Measurements from ENCODE around the gene SLC7A11. TPM values are rescaled to one million over a fixed set of nuclear protein-coding genes. Genes with fewer than 3 reads are reported as not detected.

SLC7A11 gene
- total RNA-seq, 1 experiment from 2014 or later: 40.6 TPM

DNA sequence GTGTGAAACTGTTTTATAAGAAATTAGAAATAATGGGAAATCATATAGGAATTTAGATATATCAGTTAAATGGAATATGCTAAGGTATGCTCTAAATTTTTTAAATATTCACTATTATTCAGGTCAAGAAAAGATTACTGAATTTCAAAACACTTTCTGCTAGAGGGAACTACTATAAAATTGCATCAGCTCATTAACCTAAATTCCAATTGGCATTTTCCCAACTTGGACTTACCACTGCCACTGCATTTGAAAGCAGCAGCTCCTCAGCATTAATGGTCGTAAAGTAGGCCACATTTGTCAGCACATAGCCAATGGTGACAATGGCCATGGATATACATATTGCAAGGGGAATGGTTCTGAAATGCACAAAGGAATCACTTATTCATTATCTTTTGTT, 57.3 kb downstream of the SLC7A11 start:
- Histone ChIP-seq H3K4me3 (ENCODE audit: low read depth, low read length, poor library complexity, severe bottlenecking) (no peak overlapping the region), H3K27ac (ENCODE audit: low read depth, low read length, poor library complexity, severe bottlenecking) (no peak overlapping the region), H3K9me3 (ENCODE audit: low read depth, low read length, poor library complexity, severe bottlenecking) (no peaks in the 10 kb centered on the region), H3K4me1 (ENCODE audit: insufficient read depth, low read length, poor library complexity, severe bottlenecking) (peaks cover 31% of the 10 kb centered on the region), H3K27me3 (replicated peaks; ENCODE audit: insufficient read depth, low read depth, low read length, poor library complexity) (no peaks in the 10 kb centered on the region), H3K36me3 (ENCODE audit: insufficient read depth, low read length, poor library complexity, severe bottlenecking) (peaks cover 28% of the 10 kb centered on the region)
- TF ChIP-seq EZH2 (IDR thresholded peaks at IDR 0.05; ENCODE audit: borderline replicate concordance, low read depth, low read length, poor library complexity, severe bottlenecking): no peak
- no peak for TF ChIP-seq CTCF (conservative IDR thresholded peaks at IDR 0.05; ENCODE audit: low read depth, low read length)
- ChIA-PET CTCF (no interaction called here), POLR2A (ENCODE audit: low non-redundant PET) (no interaction called here)
- no TSS peak for BruUV-seq (replicated peaks)
- intact Hi-C loops (cut with micrococcal nuclease; ENCODE audit: unreplicated experiment): loop anchor here (10.0 kb wide), 2 partner anchors 310 to 390 kb away; no protein-coding TSS in a partner anchor
- DNase-seq (ENCODE audit: low spot score): peak; percentile 27

- no peak overlapping the region for H3K4me3 ChIP-seq (ENCODE audit: low read depth, low read length, poor library complexity, severe bottlenecking)
- TF ChIP-seq EZH2 (IDR thresholded peaks at IDR 0.05; ENCODE audit: borderline replicate concordance, low read depth, low read length, poor library complexity, severe bottlenecking): no peak
- peak; percentile 74 for TF ChIP-seq CTCF (conservative IDR thresholded peaks at IDR 0.05; ENCODE audit: low read depth, low read length)
- intact Hi-C loops (cut with micrococcal nuclease; ENCODE audit: unreplicated experiment): loop anchor here (2.0 to 10.0 kb wide), 4 partner anchors 146 to 392 kb away; no protein-coding TSS in a partner anchor
- DNase-seq (ENCODE audit: low spot score): peak; percentile 63
- H3K27me3 ChIP-seq (replicated peaks; ENCODE audit: insufficient read depth, low read depth, low read length, poor library complexity): no peaks in the 10 kb centered on the region
- POLR2A ChIA-PET (ENCODE audit: low non-redundant PET): no interaction called here
- BruUV-seq (replicated peaks): no TSS peak
- peaks cover 47% of the 10 kb centered on the region for H3K36me3 ChIP-seq (ENCODE audit: insufficient read depth, low read length, poor library complexity, severe bottlenecking)
- CTCF ChIA-PET: interaction anchor here (0.6 to 1.2 kb wide), 5 partner anchors 148 to 688 kb away, joined by 3 to 4 read pairs (median 3); no protein-coding TSS in a partner anchor
- H3K27ac ChIP-seq (ENCODE audit: low read depth, low read length, poor library complexity, severe bottlenecking): no peak overlapping the region
- peaks cover 31% of the 10 kb centered on the region for H3K4me1 ChIP-seq (ENCODE audit: insufficient read depth, low read length, poor library complexity, severe bottlenecking)
- no peaks in the 10 kb centered on the region for H3K9me3 ChIP-seq (ENCODE audit: low read depth, low read length, poor library complexity, severe bottlenecking)
These were observed 59.2 kb downstream of the SLC7A11 start for GRCh38 chr4:138182838-138183426.

DNA sequence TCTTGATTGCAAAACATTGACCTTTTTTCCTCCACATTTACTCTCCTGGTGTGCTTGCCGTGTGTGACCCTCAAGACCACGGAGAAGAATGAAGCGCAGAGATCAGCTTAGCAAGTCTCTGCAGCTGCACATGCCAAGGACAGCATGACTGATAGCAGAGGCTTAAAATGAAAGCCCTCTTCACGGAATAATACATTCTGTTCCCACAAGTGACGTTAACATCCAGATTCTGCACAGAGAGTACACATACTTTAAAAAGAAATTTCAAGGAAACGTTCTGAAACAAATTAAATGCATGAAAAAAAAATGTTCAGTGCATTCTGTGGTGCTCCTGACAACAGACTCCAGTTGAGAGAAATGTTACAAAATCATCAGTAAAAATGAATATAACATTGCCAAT, 60.9 kb downstream of the SLC7A11 start:
- ChIA-PET CTCF (no interaction called here), POLR2A (ENCODE audit: low non-redundant PET) (no interaction called here)
- no peak for DNase-seq (ENCODE audit: low spot score)
- H3K27me3 ChIP-seq (replicated peaks; ENCODE audit: insufficient read depth, low read depth, low read length, poor library complexity): no peaks in the 10 kb centered on the region
- no TSS peak for BruUV-seq (replicated peaks)
- no peak overlapping the region for H3K4me3 ChIP-seq (ENCODE audit: low read depth, low read length, poor library complexity, severe bottlenecking)
- no peaks in the 10 kb centered on the region for H3K9me3 ChIP-seq (ENCODE audit: low read depth, low read length, poor library complexity, severe bottlenecking)
- H3K27ac ChIP-seq (ENCODE audit: low read depth, low read length, poor library complexity, severe bottlenecking): no peak overlapping the region
- TF ChIP-seq CTCF (conservative IDR thresholded peaks at IDR 0.05; ENCODE audit: low read depth, low read length): no peak
- TF ChIP-seq EZH2 (IDR thresholded peaks at IDR 0.05; ENCODE audit: borderline replicate concordance, low read depth, low read length, poor library complexity, severe bottlenecking): no peak
- peaks cover 64% of the 10 kb centered on the region for H3K36me3 ChIP-seq (ENCODE audit: insufficient read depth, low read length, poor library complexity, severe bottlenecking)
- intact Hi-C loops (cut with micrococcal nuclease; ENCODE audit: unreplicated experiment): loop anchor here (10.0 kb wide), 2 partner anchors 314 to 394 kb away; no protein-coding TSS in a partner anchor
- peaks cover 18% of the 10 kb centered on the region for H3K4me1 ChIP-seq (ENCODE audit: insufficient read depth, low read length, poor library complexity, severe bottlenecking)

All from A673 (cell line).